Measurements from ENCODE around the gene GPC6. TPM values are rescaled to one million over a fixed set of nuclear protein-coding genes. Genes with fewer than 3 reads are reported as not detected.

Gene GPC6
- polyA plus RNA-seq, 1 donor: 4.1 TPM

DNA sequence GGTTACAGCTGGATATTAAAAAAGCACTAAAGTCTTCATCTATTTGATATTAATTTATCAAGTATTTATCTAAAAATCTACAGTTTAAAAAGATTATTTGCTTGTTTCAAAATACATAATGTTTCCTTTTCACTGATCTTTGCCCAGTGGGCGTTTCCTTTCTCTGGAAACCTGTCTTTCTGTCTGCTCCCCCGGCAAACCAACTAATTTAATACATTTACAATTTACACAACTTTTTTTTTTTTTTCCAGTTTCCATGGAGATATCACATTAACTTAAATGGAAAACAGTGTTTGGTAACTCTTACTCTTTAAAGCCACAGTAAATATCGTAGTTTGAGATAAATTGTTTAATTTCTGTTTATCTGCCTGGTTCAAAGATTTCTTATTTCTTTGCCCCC, 5.3 kb downstream of the GPC6 start:
- DNase-seq: no peak

DNA sequence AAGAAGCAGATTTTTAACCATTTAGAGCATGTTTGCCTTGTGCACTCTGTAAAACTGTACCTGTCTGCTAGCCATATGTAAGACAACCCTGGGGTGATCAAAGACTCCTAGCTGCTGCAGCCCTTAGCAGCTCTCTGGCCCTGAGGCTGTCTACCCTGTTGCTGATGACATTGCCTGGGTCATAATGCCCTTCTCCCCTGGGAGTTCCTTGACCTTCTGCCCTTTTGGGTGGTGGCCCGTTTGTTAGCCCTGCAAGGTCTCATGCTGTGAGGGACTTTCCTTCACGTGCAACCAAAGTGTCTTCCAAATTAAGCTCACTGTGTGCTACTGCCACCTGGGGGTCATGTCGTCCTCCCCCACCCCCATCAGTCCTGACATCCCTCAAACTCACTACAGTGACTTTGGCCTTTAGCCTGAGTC, 7.4 kb downstream of the GPC6 start:
- DNase-seq: no peak

DNA sequence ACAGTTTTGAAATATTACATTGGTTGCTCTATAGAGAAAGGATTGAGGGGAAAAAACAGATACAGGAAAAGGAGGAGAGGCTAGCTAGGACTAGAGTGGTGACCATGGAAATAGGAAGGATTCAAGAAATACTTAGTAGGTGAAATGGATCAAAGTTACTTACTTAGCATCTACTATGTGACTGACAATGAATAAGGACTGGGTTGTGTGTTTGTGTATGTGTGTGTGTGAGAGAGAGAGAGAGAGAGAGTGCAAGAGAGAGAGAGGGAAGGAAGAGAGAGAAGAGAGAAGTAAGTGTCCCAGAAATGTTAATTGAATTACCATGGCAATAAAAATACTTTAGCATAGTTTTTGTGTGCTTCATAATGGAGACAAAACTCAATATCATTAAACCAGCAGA, 7.9 kb downstream of the GPC6 start:
- no peak for DNase-seq

DNA sequence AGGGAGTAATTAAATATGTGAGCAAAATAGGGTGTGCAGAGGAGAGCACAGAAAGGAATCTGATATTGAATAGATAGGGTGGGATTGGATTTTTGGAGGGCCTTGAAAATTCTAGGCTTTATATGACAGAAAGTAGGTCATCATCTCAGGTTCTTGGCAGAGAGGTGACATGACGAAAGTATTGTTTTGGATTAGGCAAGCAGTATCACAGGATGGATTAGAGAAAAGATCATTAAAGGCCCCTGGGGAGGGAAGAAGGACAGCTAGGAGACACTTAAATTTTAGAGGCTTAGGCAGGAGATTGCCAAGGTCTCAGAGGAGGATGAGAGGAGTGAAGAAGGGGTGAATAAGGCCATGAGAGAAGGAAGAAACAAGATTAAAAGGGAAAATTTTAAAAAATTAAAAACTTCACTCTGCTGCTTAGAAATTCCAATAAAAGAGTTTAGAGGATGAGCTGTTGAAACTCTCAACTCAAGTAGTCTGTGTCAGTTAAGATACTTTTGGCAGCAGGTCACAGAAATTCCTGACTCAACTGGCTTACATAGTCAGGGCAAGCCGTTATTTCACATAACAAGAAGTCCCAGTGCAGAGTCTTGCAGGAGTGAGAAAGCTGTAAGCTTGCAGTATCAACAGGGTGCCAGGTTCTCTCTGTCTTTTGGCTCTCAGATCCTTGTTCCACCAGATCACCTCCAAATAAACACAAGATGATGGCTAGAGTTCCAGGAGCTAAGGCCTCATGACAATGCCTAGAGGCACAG, 8.8 kb downstream of the GPC6 start:
- DNase-seq: no peak

DNA sequence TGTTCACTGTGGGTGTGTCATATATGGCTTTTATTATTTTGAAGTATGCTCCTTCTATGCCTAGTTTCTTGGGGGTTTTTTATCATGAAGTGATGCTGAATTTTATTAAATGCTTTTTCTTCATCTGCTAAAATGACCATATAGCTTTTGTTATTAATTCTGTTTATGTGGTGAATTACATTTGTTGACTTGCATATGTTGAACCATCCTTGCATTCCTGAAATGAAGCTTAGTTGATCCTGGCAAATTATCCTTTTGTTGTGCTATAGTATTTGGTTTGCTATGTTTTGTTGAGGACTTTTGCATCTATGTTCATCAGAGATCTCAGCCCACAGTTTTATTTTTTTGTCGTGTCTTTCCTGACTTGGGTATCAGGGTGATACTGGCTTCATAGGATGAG, 12.1 kb downstream of the GPC6 start:
- no peak for DNase-seq

DNA sequence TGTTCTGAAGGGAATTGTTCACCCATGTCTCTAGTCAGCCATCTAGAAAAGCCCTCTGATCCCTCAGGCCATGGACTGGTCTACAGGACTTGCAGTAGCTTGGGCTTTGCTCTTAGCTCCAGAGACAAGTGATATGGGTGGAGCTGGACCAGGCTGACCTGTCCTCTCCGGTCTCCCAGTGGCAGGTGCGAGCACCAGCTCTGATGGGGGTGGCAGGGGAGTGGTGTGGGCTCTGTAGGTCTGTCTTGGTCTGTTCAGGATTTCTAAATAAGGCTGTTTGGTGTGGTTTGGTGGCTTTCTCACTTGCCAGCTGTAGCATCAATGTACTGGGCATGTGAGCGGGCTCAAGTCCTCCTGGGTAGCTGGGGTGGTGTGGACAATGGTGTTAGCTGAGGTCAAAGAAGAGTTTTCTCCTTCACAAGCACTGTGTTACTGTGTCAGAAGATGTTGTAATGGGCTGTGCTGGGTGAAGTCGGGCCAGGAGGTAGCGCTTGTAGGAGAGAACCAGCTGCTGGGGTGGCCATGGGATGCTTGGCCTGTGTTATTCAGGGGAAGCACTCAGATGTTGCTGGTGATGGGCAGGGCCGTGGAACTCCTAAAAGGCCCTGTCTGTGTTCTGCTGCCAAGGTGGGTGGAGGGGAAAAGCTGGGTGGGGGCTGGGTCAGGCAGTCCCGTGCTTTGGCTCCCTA, 16.9 kb downstream of the GPC6 start:
- DNase-seq: no peak

DNA sequence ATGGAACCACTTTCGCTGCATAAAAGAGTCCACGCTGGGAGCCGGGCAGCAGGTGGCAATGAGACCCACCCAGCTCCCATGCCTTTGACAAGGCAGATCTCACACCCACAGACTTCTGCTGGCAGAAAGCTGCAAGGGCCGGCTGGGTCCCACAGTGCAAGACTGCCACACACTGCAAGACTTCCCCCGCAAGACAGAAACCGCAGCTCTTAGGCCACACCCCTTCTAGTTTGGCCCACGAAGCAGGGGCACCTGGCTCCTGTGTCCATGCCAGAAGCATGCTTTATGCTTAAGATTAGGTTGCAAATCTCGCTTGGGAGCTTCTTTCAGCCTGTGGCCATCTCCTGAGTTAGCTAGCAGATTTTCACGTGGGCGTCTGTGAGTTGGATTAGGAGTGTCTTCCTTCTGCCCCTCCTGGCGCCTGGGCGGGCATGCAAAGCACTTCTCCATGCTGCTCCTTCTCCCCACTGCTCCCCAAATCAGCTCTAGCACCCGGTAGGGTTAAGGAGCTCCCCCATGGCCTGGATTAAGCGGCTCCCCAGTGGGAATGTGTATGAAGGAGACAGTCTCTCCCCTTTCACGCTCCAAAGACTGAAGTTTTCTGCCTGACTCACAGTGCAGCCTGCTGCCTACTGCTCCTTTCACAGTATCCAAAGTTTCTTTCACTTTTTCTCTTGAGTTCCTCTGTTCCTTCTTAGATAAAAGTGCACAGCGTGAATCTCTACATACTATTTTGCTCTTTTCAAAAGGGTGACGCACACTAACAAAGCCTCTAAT, 17.7 kb downstream of the GPC6 start:
- DNase-seq: no peak

DNA sequence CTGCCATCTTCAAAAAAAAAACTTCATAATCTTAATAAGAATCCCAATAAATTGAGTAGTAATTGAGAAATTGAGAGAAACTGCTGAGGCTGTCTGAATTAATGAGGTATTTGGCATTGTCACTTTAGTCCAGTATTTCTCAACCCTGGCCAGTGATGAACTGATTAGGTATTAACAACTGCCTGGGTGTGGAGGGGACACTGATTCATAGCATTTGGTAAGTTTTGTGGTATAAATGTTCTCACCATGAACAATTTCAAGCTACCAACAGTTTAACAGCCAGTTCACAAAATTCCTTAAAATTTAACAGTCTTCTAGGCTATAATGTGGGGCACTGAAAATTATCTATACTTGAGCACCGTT, 18.3 kb downstream of the GPC6 start:
- no peak for DNase-seq

DNA sequence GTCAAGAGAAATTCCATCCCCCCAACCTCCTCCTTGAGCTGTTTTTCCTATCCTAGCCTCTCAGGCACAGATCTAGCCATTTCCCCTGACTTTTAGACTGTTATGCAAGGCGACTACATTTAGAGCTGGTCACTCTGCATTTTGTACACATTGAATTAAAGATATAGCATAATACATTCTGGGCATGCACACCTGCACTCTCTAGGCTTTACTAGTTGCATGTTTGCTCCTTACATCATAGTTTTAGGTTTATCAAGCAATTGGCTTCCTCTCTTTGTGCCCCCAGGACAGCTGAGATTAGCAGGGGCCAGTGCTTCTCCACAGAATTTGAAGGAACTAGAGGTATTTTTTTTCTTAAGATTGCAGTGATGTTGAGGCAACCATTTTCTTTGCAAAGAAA, 19.5 kb downstream of the GPC6 start:
- no peak for DNase-seq

DNA sequence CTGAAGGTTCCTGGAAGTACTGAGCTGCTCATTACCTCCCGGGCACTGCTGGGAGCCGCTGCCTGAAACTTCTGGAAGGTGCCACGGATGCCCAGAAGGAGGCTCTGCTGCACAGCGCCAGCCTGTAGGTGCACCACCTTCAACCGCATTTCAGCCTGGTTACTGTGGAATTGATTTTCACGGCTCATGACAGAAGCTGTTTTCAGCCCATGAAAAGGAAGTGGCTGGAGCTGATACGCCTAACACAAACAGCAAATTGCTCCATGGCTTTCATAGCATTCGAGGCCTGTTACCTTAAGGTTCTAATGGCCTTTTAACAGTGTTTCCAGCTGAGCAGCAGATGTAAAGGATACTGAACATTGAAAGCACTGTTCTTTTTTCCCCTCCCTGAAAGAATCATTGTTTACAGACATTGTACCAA, 22.0 kb downstream of the GPC6 start:
- no peak for DNase-seq

DNA sequence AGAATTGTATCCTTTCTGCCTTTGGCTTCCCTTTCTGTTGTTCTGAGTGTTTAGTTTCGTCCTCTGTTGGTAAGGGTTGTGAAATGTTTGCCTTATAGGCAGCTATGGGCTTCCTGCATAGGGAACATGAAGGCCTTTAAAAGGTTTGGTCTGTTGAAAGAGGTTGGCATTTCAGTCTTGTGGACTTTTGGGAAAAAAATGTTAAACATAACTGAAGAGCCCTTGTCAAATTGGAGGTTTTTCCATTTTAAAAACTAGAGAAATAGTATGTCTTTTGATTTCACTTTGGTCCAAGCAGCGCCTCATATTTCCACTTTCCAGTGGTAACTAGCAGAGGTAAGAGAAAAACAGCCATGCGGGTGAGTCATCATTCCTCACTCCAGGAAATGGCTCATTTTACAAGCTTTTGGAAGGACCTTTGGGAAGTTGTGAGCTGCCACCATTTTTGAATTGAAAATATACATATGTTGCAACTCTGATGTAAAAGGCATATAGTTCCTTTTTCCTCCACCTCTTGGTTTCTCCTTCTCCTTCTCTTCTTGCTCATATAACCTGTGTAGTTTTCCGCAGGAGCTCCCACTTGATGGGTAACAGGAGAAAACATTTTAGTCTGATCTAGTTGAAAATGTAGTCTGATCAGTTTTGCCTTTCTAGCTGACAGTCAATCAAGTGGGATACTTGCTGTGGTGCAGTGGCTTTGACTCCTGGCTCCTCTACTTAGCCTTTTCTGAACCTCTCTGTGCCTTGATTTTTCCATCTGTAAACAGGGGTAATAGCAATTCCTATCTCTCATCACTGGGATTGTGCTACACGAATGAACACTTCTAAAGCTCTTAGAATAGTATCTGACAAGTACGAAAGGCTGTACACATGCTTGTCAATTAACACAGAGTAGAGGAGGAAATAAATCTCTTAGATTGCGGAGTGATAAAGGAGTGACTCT, 23.0 kb downstream of the GPC6 start:
- peak; percentile 30 for DNase-seq

DNA sequence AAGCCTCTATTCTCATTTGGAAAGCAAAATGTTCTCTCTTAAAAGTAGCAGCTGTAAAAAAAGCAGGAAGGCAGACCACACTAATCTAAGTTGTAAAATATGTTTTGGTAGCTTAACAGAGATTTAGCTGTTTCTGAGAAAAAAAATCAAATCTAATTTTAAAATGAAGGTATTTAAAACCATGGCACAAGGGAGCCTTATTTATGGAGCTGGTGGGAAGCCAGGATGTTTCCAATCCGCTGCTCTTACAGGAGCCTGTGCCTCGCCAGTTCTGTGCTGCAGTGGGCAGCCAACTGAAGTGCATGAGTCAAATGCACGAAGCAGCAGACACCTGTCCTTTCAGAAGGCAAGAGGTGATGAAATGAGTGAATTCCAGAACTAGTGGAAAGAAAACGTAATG, 28.2 kb downstream of the GPC6 start:
- no peak for DNase-seq

DNA sequence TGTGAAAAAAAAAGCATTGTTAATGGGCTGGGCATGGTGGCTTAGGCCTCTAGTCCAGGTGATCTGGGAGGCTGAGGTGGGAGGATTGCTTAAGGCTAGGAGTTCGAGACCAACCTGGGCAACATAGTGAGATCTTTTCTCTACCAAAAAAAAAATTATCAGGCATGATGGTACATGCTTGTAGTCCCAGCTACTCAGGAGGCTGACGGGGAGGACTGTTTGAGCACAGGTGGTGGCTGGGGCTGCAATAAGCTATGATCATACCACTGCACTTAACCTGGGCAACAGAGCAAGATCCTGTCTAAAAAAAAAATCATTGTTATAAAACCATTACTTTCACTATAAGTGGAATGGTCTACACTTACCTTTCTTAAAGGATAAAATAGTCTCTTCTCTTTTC, 30.4 kb downstream of the GPC6 start:
- no peak for DNase-seq

DNA sequence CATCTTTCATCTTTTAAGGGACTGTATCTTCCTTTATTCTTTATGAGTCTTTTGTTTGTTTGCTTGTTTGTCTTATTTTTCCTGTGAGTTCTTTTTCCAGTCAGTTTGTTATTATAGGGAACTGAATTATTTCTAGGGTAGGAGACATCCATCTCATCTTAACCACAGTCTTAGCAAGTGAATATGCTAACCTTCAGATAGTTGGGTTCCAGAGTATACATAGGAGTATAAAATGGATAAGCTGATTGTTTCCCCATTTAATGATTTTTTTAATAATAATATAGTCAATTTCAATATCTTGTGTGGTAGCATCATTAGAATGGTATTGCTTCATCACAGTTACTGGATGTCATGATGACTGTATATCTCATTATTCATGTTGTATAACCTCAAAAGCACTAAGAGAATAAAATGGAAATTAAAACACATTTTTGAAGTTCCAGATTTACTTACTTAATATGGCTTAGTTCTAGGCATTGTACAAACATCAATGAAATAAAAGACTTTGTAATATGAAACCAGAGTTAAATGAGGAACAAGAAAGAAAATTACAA, 33.0 kb downstream of the GPC6 start:
- DNase-seq: no peak

DNA sequence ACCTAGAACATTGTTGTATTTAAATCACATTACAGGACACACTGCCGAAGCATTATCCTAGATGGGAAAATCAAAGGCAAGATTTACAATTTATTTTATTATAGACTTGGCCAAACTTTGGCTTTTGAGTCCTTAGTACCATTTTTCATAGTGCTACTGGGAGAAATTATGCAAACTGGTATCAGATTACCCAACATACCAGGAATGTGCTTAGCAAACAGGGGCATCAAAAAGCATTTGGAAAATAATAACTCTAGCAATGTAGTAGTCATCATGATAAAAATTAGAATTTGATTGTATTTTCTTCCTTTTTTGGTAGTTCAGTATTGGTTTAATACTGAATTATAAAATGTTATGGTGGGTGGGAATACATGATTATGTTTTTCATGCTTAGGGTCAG, 34.0 kb downstream of the GPC6 start:
- no peak for DNase-seq

DNA sequence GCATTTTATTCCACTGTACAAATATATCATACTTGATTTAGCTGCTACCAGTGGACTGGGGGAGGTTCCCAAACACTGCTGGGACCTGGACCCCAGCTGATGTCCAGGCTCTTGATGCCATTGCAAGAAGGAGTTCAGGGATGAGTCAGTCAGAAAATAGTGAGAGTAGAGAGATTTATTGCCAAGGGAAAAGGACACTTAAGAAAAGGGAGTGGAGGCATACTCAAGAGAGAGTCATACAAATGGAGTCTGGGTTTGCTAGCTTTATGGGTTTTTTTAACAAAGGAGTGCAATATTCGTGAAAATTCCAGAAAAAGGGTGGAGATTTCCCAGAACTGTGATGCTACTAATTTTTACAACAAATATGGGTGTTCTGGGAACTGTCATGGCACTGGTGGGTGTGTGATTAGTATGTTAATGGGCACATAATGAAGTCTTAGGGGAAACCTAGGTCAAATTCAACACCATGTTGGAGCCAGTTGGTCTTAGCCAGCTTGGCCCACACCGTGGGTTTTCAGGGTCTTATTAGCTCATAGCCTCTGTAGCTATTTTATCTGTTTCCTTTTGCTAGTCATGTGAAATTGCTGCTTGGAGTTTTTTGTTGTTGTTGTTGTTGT, 36.2 kb downstream of the GPC6 start:
- no peak for DNase-seq

DNA sequence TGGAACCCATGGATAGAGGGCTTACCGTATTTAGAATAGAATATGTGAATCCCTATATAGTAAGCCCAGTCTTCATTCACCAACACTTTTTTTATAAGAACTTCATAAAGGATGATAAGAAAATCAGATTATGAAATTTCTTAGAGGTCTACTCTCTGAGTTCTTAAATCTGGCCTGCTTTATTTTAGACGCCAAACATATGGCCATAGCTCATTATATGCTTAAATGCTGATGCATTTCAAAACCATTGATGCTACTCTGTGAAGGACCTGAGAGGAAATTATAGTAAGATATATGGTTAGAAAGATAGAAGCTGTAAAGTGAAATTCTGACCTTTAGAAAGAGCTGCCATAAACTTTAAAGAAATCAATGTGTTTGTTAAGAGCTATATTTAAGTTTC, 38.3 kb downstream of the GPC6 start:
- no peak for DNase-seq

DNA sequence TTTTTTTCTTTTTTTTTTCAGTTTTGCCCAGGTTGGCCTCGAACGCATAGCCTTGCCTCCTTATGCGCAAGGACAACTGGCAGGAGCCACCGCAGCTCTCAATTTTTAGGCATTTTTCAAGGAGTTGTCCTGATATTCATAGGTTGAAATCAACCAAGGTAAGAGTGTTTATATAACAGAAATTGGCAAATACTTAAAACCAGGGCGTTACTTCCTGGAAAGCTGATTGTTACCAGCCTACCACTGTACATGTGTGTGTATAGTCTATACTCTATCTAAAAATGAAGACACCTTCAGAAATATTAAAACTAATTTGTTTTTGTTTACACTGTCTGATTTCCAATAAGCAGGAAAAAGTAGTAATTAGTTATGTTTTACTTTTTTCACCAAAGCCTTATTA, 39.2 kb downstream of the GPC6 start:
- no peak for DNase-seq

DNA sequence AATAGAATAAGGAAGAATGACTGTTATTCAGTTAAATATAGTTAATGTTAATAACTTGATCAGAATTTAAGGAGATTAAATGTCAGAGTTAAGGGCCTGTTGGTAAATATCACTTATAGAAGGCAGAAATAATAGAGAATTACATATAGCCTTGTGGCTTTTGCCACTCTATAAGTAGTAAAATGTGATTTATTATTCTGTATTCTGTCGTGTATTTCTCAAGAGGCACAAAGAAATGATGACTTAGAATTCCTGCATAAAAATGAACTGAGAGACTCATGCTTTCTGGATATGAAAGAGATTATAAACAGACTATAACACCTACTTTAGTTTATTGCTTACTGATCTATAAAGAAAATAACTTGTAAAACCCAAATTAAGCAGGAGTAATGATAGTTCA, 40.1 kb downstream of the GPC6 start:
- no peak for DNase-seq

DNA sequence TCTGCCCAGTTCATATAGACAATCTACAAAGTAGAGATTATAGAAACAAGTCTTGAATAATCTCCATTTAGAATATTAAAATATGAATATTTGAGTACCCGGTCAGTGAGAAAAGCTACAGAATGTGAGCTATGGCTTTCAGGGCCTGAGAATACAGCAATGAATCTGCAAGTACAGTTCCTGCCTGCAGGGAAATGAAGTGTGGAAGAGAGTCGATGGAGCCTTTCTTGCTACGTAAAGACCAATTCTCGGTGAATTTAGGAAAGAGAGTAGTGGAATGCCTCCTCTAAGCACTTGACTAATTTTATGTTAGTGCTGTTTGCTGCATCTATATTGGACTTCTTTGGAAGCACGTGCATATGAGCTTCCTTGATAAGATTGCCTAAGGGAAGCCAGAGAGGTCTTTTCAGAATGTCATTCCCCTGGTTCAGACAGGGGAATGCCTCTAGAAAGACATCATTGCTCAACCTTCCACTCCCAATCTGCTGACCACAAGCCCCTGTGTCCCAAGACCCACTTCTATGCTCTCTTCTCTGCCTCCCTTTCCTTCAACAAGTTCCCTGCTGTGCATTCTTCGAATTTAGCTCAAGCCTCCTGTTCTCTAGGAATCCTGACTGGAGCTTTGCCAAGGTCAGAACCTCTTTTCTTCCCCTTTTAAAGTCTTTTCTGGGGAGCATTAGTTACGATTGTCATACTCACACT, 41.9 kb downstream of the GPC6 start:
- no peak for DNase-seq
